Body of pancreas (tissue), 4 donors: Measurements from ENCODE around the gene ATP11A. TPM values are rescaled to one million over a fixed set of nuclear protein-coding genes. Genes with fewer than 3 reads are reported as not detected.
A peak's percentile ranks its signal among the peaks of the same experiment; 100 is the strongest.

Experiments
- ATAC-seq: fragments of 150-250 bp; one replicate; pipeline ENCODE4 v1.9.1; 2016
- DNase-seq, 4 donors: peaks; one replicate each; pipeline ENCODE4 v3.0.0-alpha.2; 2019
- H3K27ac ChIP-seq, 4 donors: fragments of 200-600 bp; sonication (generic); 1 replicate in 3 of 4; 2 replicates in 1 of 4; pipeline versions ENCODE4 v1.5.1 to v1.6.1; 2016 to 2019; ENCODE audit warnings: mild to moderate bottlenecking in 1 of 4, mixed read lengths in 1 of 4, moderate library complexity in 1 of 4
- H3K27me3 ChIP-seq, 2 donors: fragments of 200-600 bp; sonication (generic); one replicate each; pipeline ENCODE4 v1.6.0; 2016; ENCODE audit warnings: mild to moderate bottlenecking in 1 of 2
- H3K36me3 ChIP-seq, 2 donors: fragments of 200-600 bp; sonication (generic); replicated peaks in 1 of 2; 2 replicates each; pipeline ENCODE4 v1.5.1; 2016; ENCODE audit warnings: low read depth in 2 of 2; ENCODE audit not compliant: insufficient read depth in 1 of 2
- H3K4me1 ChIP-seq: fragments of 200-600 bp; sonication (generic); one replicate; pipeline ENCODE4 v1.6.0; 2016
- H3K4me3 ChIP-seq, 2 donors: fragments of 200-600 bp; sonication (generic); 1 replicate in 1 of 2; 2 replicates in 1 of 2; pipeline ENCODE4 v1.5.1; 2016 to 2019
- H3K9me3 ChIP-seq, 3 donors: fragments of 200-600 bp; sonication (generic); 1 replicate in 2 of 3; 2 replicates in 1 of 3; pipeline ENCODE4 v1.5.1; 2016
- CTCF ChIP-seq, 7 experiments: fragments of 450-650 bp in 4 of 7; fragments of 200-600 bp in 3 of 7; sonication (generic) in 3 of 7; IDR thresholded peaks; one replicate each; pipeline ENCODE4 v1.5.1; 2016 to 2019; ENCODE audit warnings: antibody characterized with exemption in 7 of 7
- POLR2A ChIP-seq, 3 donors: fragments of 450-650 bp; IDR thresholded peaks; one replicate each; pipeline ENCODE4 v1.6.1; 2016; ENCODE audit warnings: antibody characterized with exemption in 3 of 3, mild to moderate bottlenecking in 2 of 3
- WGBS, 2 donors: methylation state at CpG; one replicate each; pipeline ENCODE4 v1.1.5; 2017; 5-methylcytosine and 5-hydroxymethylcytosine counted together
- intact Hi-C: fragments of 100-400 bp; cut with DNase I; formaldehyde crosslinking; loops from one replicate; pipeline ENCODE4 v1.15.1; 2023
- total RNA-seq, 2 donors: library from RNA; depleted of rRNA; stranded (reverse); fragments of >200 nt; gene quantifications; one replicate each; pipeline ENCODE4 v1.1.0, GENCODE V29; 2016

Gene ATP11A
- total RNA-seq, 2 donors from 2014 or later, result 24.1 to 33.9 TPM

DNA sequence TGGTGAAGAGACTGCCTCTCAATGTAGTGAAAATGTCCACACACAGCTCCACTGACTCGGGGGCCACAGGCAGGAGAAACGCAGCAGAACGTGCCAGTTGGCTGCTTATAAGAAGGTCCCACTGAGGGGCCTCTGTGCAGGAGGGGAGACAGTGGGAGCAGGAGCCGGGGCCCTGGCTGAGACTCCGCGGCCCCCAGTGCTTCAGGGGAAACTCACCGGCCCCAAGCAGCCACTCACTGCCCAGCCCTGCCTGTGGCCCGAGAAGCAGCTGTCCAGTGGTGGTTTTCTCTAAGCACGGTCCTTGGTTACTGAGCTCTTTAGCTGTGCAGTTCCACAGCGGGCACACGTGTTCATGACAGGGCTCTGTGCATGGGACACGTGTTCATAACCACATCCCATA lies 187.2 kb downstream of the ATP11A start:
- no peaks in the 10 kb centered on the region for H3K4me1 ChIP-seq
- no peak for DNase-seq
- ATAC-seq, result no peak
- TF ChIP-seq POLR2A (IDR thresholded peaks at IDR 0.05) (no peak), CTCF (IDR thresholded peaks at IDR 0.05) (no peak)
- no peak overlapping the region for H3K27ac ChIP-seq
- WGBS, 2 donors, result 84 to 89% methylated on average over 5 to 12 of the region's 12 CpGs
- no peaks in the 10 kb centered on the region for H3K9me3 ChIP-seq
- no peak overlapping the region for H3K4me3 ChIP-seq
- intact Hi-C loops, result loop anchor here (10.0 kb wide), 1 partner anchor 232 kb away; no protein-coding TSS in a partner anchor
- H3K27me3 ChIP-seq, result no peaks in the 10 kb centered on the region
- H3K36me3 ChIP-seq, result peaks cover 0 to 18% of the 10 kb centered on the region in 2 donors

GRCh38 chr13:112877539-112877938 lies 187.7 kb downstream of the ATP11A start:
- ATAC-seq (no peak), DNase-seq (no peak)
- no peaks in the 10 kb centered on the region for H3K9me3 ChIP-seq
- peaks cover 0 to 21% of the 10 kb centered on the region in 2 donors for H3K36me3 ChIP-seq
- no peaks in the 10 kb centered on the region for H3K27me3 ChIP-seq
- 86 to 92% methylated on average over 5 to 11 of the region's 11 CpGs for WGBS, 2 donors
- TF ChIP-seq POLR2A (IDR thresholded peaks at IDR 0.05) (no peak), CTCF (IDR thresholded peaks at IDR 0.05) (no peak)
- no peaks in the 10 kb centered on the region for H3K4me1 ChIP-seq
- no peak overlapping the region for H3K4me3 ChIP-seq
- H3K27ac ChIP-seq, result no peak overlapping the region
- intact Hi-C loops, result loop anchor here (10.0 kb wide), 1 partner anchor 233 kb away; no protein-coding TSS in a partner anchor

DNA sequence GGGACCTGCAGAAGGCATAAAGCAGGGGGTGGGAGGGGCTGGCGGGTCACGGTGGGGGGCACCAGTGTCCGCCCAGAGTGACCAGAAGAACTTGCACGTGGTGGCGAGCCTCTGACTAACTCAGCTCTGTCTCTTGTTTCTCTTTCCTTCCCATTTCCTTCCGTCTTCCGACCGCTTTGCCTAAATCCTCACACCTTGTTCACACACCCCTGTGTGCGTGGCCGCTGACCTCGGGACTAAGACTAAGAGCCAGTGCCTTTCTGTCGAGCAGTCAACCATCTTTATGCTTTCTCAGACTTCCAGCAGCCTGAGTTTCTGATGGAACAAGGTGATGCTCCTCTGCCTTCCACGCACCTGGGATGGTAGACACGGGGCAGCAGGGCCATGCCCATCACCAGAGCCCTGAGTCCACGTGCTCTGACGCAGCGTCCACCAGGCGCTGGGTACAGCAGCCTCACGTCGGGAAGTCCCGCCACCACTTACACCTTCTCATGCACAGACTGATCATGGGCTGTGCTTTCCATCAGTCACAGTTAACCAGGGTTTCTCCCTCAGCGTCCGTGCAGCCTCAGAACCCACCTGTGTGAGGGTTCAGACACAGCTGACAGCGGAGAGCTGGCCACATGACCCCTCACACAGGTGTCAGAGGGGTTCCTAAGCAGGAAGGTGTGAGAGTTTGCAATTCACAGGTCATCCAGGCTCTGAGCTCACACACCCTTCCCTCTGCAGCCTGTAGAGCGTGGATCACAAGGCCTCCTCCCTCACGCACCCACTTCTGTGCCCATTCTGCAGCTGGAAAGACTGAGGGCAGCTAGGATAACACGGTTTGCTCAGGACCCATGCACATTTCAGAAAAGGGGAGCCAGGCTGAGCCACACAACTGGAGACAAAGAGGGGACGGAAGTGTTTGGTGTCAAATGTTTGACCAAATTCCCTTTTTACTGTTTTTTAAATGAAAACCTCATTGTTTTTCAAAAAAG lies 188.4 kb downstream of the ATP11A start:
- no peak for TF ChIP-seq CTCF (IDR thresholded peaks at IDR 0.05)
- no peak for TF ChIP-seq POLR2A (IDR thresholded peaks at IDR 0.05)
- H3K36me3 ChIP-seq, result peaks cover 0 to 21% of the 10 kb centered on the region in 2 donors
- H3K27me3 ChIP-seq, result no peaks in the 10 kb centered on the region
- WGBS, 2 donors, result 93 to 96% methylated on average over 25 to 28 of the region's 28 CpGs
- no peak for ATAC-seq
- H3K4me3 ChIP-seq, result no peak overlapping the region
- intact Hi-C loops, result loop anchor here (10.0 kb wide), 1 partner anchor 233 kb away; no protein-coding TSS in a partner anchor
- H3K9me3 ChIP-seq, result no peaks in the 10 kb centered on the region
- no peaks in the 10 kb centered on the region for H3K4me1 ChIP-seq
- no peak overlapping the region for H3K27ac ChIP-seq
- no peak for DNase-seq

GRCh38 chr13:112879283-112879833 lies 189.5 kb downstream of the ATP11A start:
- no peaks in the 10 kb centered on the region for H3K4me1 ChIP-seq
- 79 to 80% methylated on average over 20 of the region's 20 CpGs for WGBS, 2 donors
- intact Hi-C loops, result loop anchor here (10.0 kb wide), 1 partner anchor 235 kb away; no protein-coding TSS in a partner anchor
- DNase-seq (peak in 1 of 4 donors; percentile 2), ATAC-seq (no peak)
- H3K9me3 ChIP-seq, result no peaks in the 10 kb centered on the region
- H3K27ac ChIP-seq, result no peak overlapping the region
- H3K27me3 ChIP-seq, result no peaks in the 10 kb centered on the region
- H3K4me3 ChIP-seq, result no peak overlapping the region
- peaks cover 0 to 21% of the 10 kb centered on the region in 2 donors for H3K36me3 ChIP-seq
- TF ChIP-seq CTCF (IDR thresholded peaks at IDR 0.05), result no peak
- TF ChIP-seq POLR2A (IDR thresholded peaks at IDR 0.05), result no peak
